DND-41 (cell line): ENCODE data around the gene MPL.

ENCODE experiments used
- ATAC-seq: fragments of 200-7000 bp; cut with Tn5 transposase; 3 replicates; pipeline ENCODE4 v1.9.1; 2021; ENCODE audit warnings: low read depth; ENCODE audit not compliant: insufficient read depth
- DNase-seq: peaks from one replicate; pipeline ENCODE4 v3.0.0-alpha.2; 2020
- H2AFZ ChIP-seq: 2 replicates; pipeline ENCODE4 v1.6.0; 2012; ENCODE audit warnings: low read depth, low read length
- H3K27ac ChIP-seq: 2 replicates; pipeline ENCODE4 v1.5.1; 2012; ENCODE audit warnings: low read length, inconsistent platforms
- H3K27me3 ChIP-seq: fragments of 200-600 bp; sonication (generic); 2 replicates; pipeline ENCODE4 v1.6.0; 2012; ENCODE audit warnings: low read length, mild to moderate bottlenecking, inconsistent platforms; ENCODE audit not compliant: insufficient read depth, poor library complexity
- H3K36me3 ChIP-seq: 2 replicates; pipeline ENCODE4 v1.5.1; 2012; ENCODE audit warnings: low read length, inconsistent platforms; ENCODE audit not compliant: insufficient read depth
- H3K4me1 ChIP-seq: 2 replicates; pipeline ENCODE4 v1.5.1; 2012; ENCODE audit warnings: mild to moderate bottlenecking, low read length; ENCODE audit not compliant: insufficient read depth
- H3K4me2 ChIP-seq: 2 replicates; pipeline ENCODE4 v1.6.0; 2012; ENCODE audit warnings: mild to moderate bottlenecking, moderate library complexity, low read length, inconsistent platforms; ENCODE audit not compliant: insufficient read depth
- H3K4me3 ChIP-seq, 2 experiments: fragments of 200-600 bp in 1 of 2; shearing (Covaris generic) in 1 of 2; 2 replicates each; pipeline ENCODE4 v1.5.1; 2012 to 2016; ENCODE audit warnings: inconsistent platforms in 2 of 2, low read length in 2 of 2, mild to moderate bottlenecking in 2 of 2, low read depth in 1 of 2, moderate library complexity in 1 of 2
- H3K79me2 ChIP-seq: 2 replicates; pipeline ENCODE4 v1.6.0; 2012; ENCODE audit warnings: low read length, inconsistent platforms; ENCODE audit not compliant: insufficient read depth
- H3K9ac ChIP-seq: 2 replicates; pipeline ENCODE4 v1.6.0; 2012; ENCODE audit warnings: low read depth, mild to moderate bottlenecking, inconsistent platforms, low read length, moderate library complexity
- H3K9me3 ChIP-seq: 2 replicates; pipeline ENCODE4 v1.5.1; 2012; ENCODE audit warnings: low read length, moderate library complexity, mild to moderate bottlenecking, inconsistent platforms; ENCODE audit not compliant: insufficient read depth, severe bottlenecking
- H4K20me1 ChIP-seq: 2 replicates; pipeline ENCODE4 v1.6.0; 2012; ENCODE audit warnings: low read length; ENCODE audit not compliant: insufficient read depth
- EZH2 ChIP-seq: IDR thresholded peaks from 3 replicates; pipeline ENCODE4 v1.6.1; 2012; ENCODE audit warnings: borderline replicate concordance, low read depth, mild to moderate bottlenecking, moderate library complexity, low read length, inconsistent platforms; ENCODE audit not compliant: severe bottlenecking
- TF ChIP-seq, protein P1 (sequence below): IDR thresholded peaks from 2 replicates; pipeline ENCODE4 v1.5.1; 2012; ENCODE audit warnings: borderline replicate concordance, low read length, moderate library complexity, mild to moderate bottlenecking; ENCODE audit not compliant: poor library complexity, severe bottlenecking; ENCODE audit errors: extremely low read depth

MPL gene

GRCh38 chr1:43293896-43294760, 43.5 kb upstream of the MPL start:
- no peaks in the 10 kb centered on the region for H3K9me3 ChIP-seq
- no peak overlapping the region for H2AFZ ChIP-seq
- H3K27ac ChIP-seq = no peak overlapping the region
- no peak for TF ChIP-seq EZH2
- TF ChIP-seq, protein P1, sequence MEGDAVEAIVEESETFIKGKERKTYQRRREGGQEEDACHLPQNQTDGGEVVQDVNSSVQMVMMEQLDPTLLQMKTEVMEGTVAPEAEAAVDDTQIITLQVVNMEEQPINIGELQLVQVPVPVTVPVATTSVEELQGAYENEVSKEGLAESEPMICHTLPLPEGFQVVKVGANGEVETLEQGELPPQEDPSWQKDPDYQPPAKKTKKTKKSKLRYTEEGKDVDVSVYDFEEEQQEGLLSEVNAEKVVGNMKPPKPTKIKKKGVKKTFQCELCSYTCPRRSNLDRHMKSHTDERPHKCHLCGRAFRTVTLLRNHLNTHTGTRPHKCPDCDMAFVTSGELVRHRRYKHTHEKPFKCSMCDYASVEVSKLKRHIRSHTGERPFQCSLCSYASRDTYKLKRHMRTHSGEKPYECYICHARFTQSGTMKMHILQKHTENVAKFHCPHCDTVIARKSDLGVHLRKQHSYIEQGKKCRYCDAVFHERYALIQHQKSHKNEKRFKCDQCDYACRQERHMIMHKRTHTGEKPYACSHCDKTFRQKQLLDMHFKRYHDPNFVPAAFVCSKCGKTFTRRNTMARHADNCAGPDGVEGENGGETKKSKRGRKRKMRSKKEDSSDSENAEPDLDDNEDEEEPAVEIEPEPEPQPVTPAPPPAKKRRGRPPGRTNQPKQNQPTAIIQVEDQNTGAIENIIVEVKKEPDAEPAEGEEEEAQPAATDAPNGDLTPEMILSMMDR = no peak
- H3K4me2 ChIP-seq = no peak overlapping the region
- H4K20me1 ChIP-seq = 0 out of 2 replicates have a peak, but pooled peaks cover 2% of the 10 kb centered on the region
- no peak for ATAC-seq
- no peaks in the 10 kb centered on the region for H3K27me3 ChIP-seq
- no peak overlapping the region for H3K4me3 ChIP-seq
- no peaks in the 10 kb centered on the region for H3K4me1 ChIP-seq
- no peak for DNase-seq
- H3K9ac ChIP-seq = no peak overlapping the region
- no peaks in the 10 kb centered on the region for H3K79me2 ChIP-seq
- no peaks in the 10 kb centered on the region for H3K36me3 ChIP-seq

DNA sequence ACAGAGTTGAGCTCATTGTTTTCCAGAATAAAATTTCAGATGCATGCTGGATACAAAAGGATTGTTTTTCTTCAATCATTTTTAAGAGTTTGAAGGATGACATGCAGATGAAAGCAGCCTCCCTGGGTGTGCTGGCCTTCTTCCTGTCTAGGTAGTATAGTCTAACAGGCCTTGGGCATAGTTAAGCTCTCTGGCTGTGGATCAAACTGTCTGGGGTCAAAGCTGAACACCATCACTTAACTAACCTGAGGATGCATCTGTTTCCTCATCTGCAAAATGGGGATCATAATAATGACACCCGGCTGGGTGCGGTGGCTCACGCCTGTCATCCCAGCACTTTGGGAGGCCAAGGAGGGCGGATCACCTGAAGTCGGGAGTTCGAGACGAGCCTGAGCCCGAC, 42.9 kb upstream of the MPL start:
- DNase-seq (no peak), ATAC-seq (no peak)
- peaks cover 3% of the 10 kb centered on the region for H3K27me3 ChIP-seq
- H3K36me3 ChIP-seq = no peaks in the 10 kb centered on the region
- H3K79me2 ChIP-seq = no peaks in the 10 kb centered on the region
- H3K9me3 ChIP-seq = no peaks in the 10 kb centered on the region
- no peak overlapping the region for H3K27ac ChIP-seq
- H2AFZ ChIP-seq = no peak overlapping the region
- H4K20me1 ChIP-seq = 0 out of 2 replicates have a peak, but pooled peaks cover 2% of the 10 kb centered on the region
- H3K9ac ChIP-seq = no peak overlapping the region
- no peaks in the 10 kb centered on the region for H3K4me1 ChIP-seq
- no peak overlapping the region for H3K4me3 ChIP-seq
- TF ChIP-seq, protein P1 = no peak
- no peak for TF ChIP-seq EZH2
- no peak overlapping the region for H3K4me2 ChIP-seq

DNA sequence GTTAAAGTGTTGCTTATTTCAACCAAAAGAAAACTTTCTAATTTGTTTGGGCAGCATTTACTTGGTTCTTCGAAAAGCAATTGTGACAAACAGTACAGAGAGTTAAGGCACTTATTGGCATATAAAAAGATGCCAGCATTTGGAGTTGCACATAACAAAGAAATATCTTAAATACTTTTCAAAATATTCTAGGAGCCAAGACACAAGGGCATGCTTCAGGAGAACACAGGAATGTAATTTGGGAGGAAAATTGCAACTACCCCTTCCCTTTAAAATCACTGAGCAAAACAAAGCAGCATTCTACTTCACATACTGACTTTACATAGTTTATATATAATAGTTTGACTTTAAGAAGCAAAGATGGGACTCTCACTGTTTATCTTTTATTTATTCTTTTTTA, 41.4 kb upstream of the MPL start:
- Histone ChIP-seq H3K27ac (no peak overlapping the region), H3K9me3 (no peaks in the 10 kb centered on the region), H3K27me3 (peaks cover 3% of the 10 kb centered on the region), H2AFZ (no peak overlapping the region), H3K79me2 (no peaks in the 10 kb centered on the region), H3K4me3 (no peak overlapping the region), H3K36me3 (no peaks in the 10 kb centered on the region), H4K20me1 (no peaks in the 10 kb centered on the region), H3K9ac (no peak overlapping the region), H3K4me2 (no peak overlapping the region), H3K4me1 (no peaks in the 10 kb centered on the region)
- ATAC-seq = no peak
- DNase-seq = no peak
- TF ChIP-seq, protein P1 = no peak
- no peak for TF ChIP-seq EZH2
